H9 (cell line): Measurements from ENCODE around the gene ST6GALNAC6. TPM values are rescaled to one million over a fixed set of nuclear protein-coding genes. Genes with fewer than 3 reads are reported as not detected.

ENCODE experiments used
- DNase-seq: peaks from one replicate; pipeline ENCODE4 v3.0.0-alpha.2; 2017
- H2AFZ ChIP-seq: one replicate; pipeline ENCODE4 v1.6.1; 2013; ENCODE audit warnings: mild to moderate bottlenecking, low read length, control low read depth, moderate library complexity
- H2AK5ac ChIP-seq: 2 replicates; pipeline ENCODE4 v1.6.1; 2013; ENCODE audit warnings: low read length, control low read depth, mixed read lengths; ENCODE audit not compliant: insufficient read length
- H2BK120ac ChIP-seq: one replicate; pipeline ENCODE4 v1.6.1; 2013; ENCODE audit warnings: low read depth, mild to moderate bottlenecking, low read length, control low read depth, inconsistent platforms; ENCODE audit not compliant: poor library complexity, severe bottlenecking
- H2BK12ac ChIP-seq: 2 replicates; pipeline ENCODE4 v1.6.1; 2013; ENCODE audit warnings: low read length, control low read depth, mixed read lengths, low read depth; ENCODE audit not compliant: insufficient read length
- H2BK15ac ChIP-seq: 2 replicates; pipeline ENCODE4 v1.6.1; 2013; ENCODE audit warnings: low read depth, low read length, control low read depth
- H2BK20ac ChIP-seq: one replicate; pipeline ENCODE4 v1.6.1; 2013; ENCODE audit warnings: low read depth, mild to moderate bottlenecking, low read length, control low read depth, inconsistent platforms; ENCODE audit not compliant: poor library complexity, severe bottlenecking
- H2BK5ac ChIP-seq: 2 replicates; pipeline ENCODE4 v1.6.1; 2013; ENCODE audit warnings: low read length, control low read depth, mixed read lengths; ENCODE audit not compliant: insufficient read length
- H3K14ac ChIP-seq: 2 replicates; pipeline ENCODE4 v1.6.1; 2013; ENCODE audit warnings: low read length, control low read depth; ENCODE audit not compliant: insufficient read depth
- H3K18ac ChIP-seq: 2 replicates; pipeline ENCODE4 v1.6.1; 2013; ENCODE audit warnings: low read depth, mild to moderate bottlenecking, mixed read lengths, low read length, control low read depth; ENCODE audit not compliant: insufficient read length
- H3K23ac ChIP-seq: 2 replicates; pipeline ENCODE4 v1.6.1; 2013; ENCODE audit warnings: low read length, control low read depth, mixed read lengths, low read depth; ENCODE audit not compliant: insufficient read length
- H3K23me2 ChIP-seq: 2 replicates; pipeline ENCODE4 v1.6.1; 2013; ENCODE audit warnings: low read depth, mild to moderate bottlenecking, mixed read lengths, low read length, control low read depth; ENCODE audit not compliant: insufficient read length, poor library complexity, severe bottlenecking
- H3K27ac ChIP-seq: 2 replicates; pipeline ENCODE4 v1.5.1; 2013; ENCODE audit warnings: low read length, control low read depth, mixed read lengths, low read depth; ENCODE audit not compliant: insufficient read length
- H3K27me3 ChIP-seq: 2 replicates; pipeline ENCODE4 v1.6.1; 2013; ENCODE audit warnings: low read length, control low read depth, inconsistent platforms; ENCODE audit not compliant: insufficient read depth
- H3K4ac ChIP-seq: 2 replicates; pipeline ENCODE4 v1.6.1; 2013; ENCODE audit warnings: low read depth, mild to moderate bottlenecking, control low read depth, inconsistent platforms, low read length, moderate library complexity
- H3K4me1 ChIP-seq: 2 replicates; pipeline ENCODE4 v1.6.1; 2013; ENCODE audit warnings: low read length, control low read depth, inconsistent platforms; ENCODE audit not compliant: insufficient read depth
- H3K4me2 ChIP-seq: 2 replicates; pipeline ENCODE4 v1.6.1; 2013; ENCODE audit warnings: low read length, control low read depth, mixed read lengths; ENCODE audit not compliant: insufficient read length, insufficient read depth
- H3K56ac ChIP-seq: 2 replicates; pipeline ENCODE4 v1.6.1; 2013; ENCODE audit warnings: low read depth, mild to moderate bottlenecking, mixed read lengths, low read length, control low read depth; ENCODE audit not compliant: insufficient read length
- H3K79me1 ChIP-seq: 2 replicates; pipeline ENCODE4 v1.6.1; 2013; ENCODE audit warnings: low read depth, mild to moderate bottlenecking, moderate library complexity, low read length, control low read depth, inconsistent platforms; ENCODE audit not compliant: insufficient read depth, poor library complexity, severe bottlenecking
- H3K79me2 ChIP-seq: 2 replicates; pipeline ENCODE4 v1.6.1; 2013; ENCODE audit warnings: low read length, control low read depth, inconsistent platforms; ENCODE audit not compliant: insufficient read depth
- H3K9ac ChIP-seq: 2 replicates; pipeline ENCODE4 v1.6.1; 2013; ENCODE audit warnings: low read length, control low read depth, mixed read lengths; ENCODE audit not compliant: insufficient read length; ENCODE audit errors: extremely low read depth
- H3K9me3 ChIP-seq: one replicate; pipeline ENCODE4 v1.6.1; 2013; ENCODE audit warnings: low read depth, low read length, inconsistent platforms; ENCODE audit not compliant: control insufficient read depth
- H3T11ph ChIP-seq: one replicate; pipeline ENCODE4 v1.6.1; 2013; ENCODE audit warnings: mild to moderate bottlenecking, low read length, control low read depth, inconsistent platforms
- H4K20me1 ChIP-seq: one replicate; pipeline ENCODE4 v1.6.1; 2013; ENCODE audit not compliant: control insufficient read depth, insufficient read length, insufficient read depth
- H4K5ac ChIP-seq: 2 replicates; pipeline ENCODE4 v1.6.1; 2013; ENCODE audit warnings: low read depth, mild to moderate bottlenecking, mixed read lengths, low read length, control low read depth; ENCODE audit not compliant: insufficient read length
- H4K8ac ChIP-seq: replicated peaks from 2 replicates; pipeline ENCODE4 v1.6.1; 2013; ENCODE audit warnings: low read length, control low read depth, mixed read lengths, low read depth; ENCODE audit not compliant: insufficient read length
- H4K91ac ChIP-seq: 2 replicates; pipeline ENCODE4 v1.6.1; 2013; ENCODE audit warnings: low read depth, mild to moderate bottlenecking, moderate library complexity, mixed read lengths, low read length, control low read depth; ENCODE audit not compliant: insufficient read length
- H3K27ac Mint-ChIP-seq, 3 experiments: 2 replicates in 2 of 3; 3 replicates in 1 of 3; pipeline ENCODE4 v1.8.0; 2020 to 2021; ENCODE audit warnings: mixed read lengths in 3 of 3, mild to moderate bottlenecking in 1 of 3, moderate library complexity in 1 of 3
- H3K27me3 Mint-ChIP-seq: 2 replicates; pipeline ENCODE4 v1.8.0; 2021; ENCODE audit warnings: low read depth, mild to moderate bottlenecking, moderate library complexity, mixed read lengths
- H3K36me3 Mint-ChIP-seq, 3 experiments: 2 replicates in 2 of 3; 3 replicates in 1 of 3; pipeline ENCODE4 v1.8.0; 2020 to 2021; ENCODE audit warnings: low read depth in 3 of 3, mixed read lengths in 3 of 3; ENCODE audit not compliant: insufficient read depth in 1 of 3
- H3K4me1 Mint-ChIP-seq, 2 experiments: 2 replicates each; pipeline ENCODE4 v1.8.0; 2020; ENCODE audit warnings: mixed read lengths in 2 of 2
- H3K4me3 Mint-ChIP-seq, 2 experiments: 2 replicates in 1 of 2; 3 replicates in 1 of 2; pipeline ENCODE4 v1.8.0; 2020 to 2021; ENCODE audit warnings: mild to moderate bottlenecking in 2 of 2, mixed read lengths in 2 of 2, moderate library complexity in 1 of 2
- H3K9me3 Mint-ChIP-seq, 2 experiments: 2 replicates in 1 of 2; 3 replicates in 1 of 2; pipeline ENCODE4 v1.8.0; 2020; ENCODE audit warnings: mild to moderate bottlenecking in 2 of 2, mixed read lengths in 2 of 2, moderate library complexity in 1 of 2
- WGBS: extraction: QIAGEN DNeasy Blood & Tissue Kit; methylation state at CpG from one replicate; pipeline ENCODE4 v1.1.7; 2013; ENCODE audit warnings: missing lambda C conversion rate, low lambda C conversion rate, mixed read lengths; ENCODE audit not compliant: insufficient read length; ENCODE audit errors: extremely low coverage; 5-methylcytosine and 5-hydroxymethylcytosine counted together
- total RNA-seq: library from RNA; stranded (reverse); gene quantifications from 2 replicates; pipeline ENCODE4 v1.2.1, GENCODE V29; 2021
- TF ChIP-seq, protein P1 (sequence below): fragments of 200-600 bp; sonication (generic); conservative IDR thresholded peaks from 3 replicates; pipeline ENCODE4 v1.8.0; 2021; ENCODE audit warnings: antibody characterized with exemption, mild to moderate bottlenecking

The ST6GALNAC6 gene
- total RNA-seq, 1 experiment from 2014 or later, result 29.8 TPM

DNA sequence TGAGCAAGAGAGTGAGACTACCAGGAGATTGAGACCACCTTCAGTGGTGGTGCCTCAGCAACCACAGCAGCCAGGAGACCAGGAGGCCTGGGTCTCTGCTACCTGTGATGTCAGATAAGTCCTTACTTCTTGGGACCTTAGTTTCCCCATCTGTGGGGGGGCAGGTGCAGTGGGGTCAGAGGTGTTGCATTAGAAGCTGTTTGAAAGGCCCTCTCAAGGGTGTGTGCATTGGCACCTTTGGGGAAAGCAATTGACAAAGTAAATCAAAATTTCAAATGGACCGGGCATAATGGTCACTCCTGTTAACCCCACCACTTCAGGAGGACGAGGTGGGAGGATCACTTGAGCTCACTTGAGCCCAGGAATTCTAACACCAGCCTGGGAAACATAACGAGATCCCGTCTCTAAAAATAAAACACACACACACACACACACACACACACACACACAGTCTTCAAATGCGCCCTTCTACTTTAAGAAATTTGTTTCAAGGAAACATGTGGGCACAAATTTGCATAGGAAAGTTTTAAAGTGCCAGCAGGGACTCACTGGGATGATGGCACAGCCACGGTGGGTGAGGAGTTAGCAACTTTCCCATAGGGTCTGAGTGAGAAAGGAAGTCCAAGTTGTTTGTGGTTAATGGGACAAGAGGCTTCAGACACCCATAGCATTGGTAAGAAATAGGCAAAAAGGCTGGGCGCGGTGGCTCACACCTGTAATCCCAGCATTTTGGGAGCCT lies 20.6 kb downstream of the ST6GALNAC6 start:
- Mint-ChIP-seq H3K27ac (no peak overlapping the region), H3K4me3 (peak overlapping the region in 1 of 2 experiments; percentile 80; a peak in 2 of 5 replicates)
- no peaks in the 10 kb centered on the region for H3K9me3 ChIP-seq

More for the DNA sequence above, 20.6 kb downstream of the ST6GALNAC6 start:
- Histone ChIP-seq H3K4me2 (no peak overlapping the region), H3K9ac (no peak overlapping the region), H3K23me2 (peaks cover 12% of the 10 kb centered on the region), H3K56ac (no peak overlapping the region), H4K91ac (no peak overlapping the region), H3K18ac (no peak overlapping the region), H2BK15ac (no peak overlapping the region), H3K27me3 (no peaks in the 10 kb centered on the region), H3K14ac (no peak overlapping the region), H2AK5ac (no peak overlapping the region), H3K79me1 (no peaks in the 10 kb centered on the region), H4K8ac (no peak overlapping the region), H2BK12ac (no peak overlapping the region), H3K79me2 (no peaks in the 10 kb centered on the region), H3K4ac (no peak overlapping the region), H4K5ac (no peak overlapping the region), H3T11ph (no peak overlapping the region), H3K27ac (no peak overlapping the region), H2BK120ac (no peak overlapping the region), H3K23ac (no peak overlapping the region), H2BK5ac (no peak overlapping the region), H2AFZ (no peak overlapping the region), H4K20me1 (no peaks in the 10 kb centered on the region), H3K4me1 (no peaks in the 10 kb centered on the region), H2BK20ac (no peak overlapping the region)
- DNase-seq, result no peak
- H3K4me1 Mint-ChIP-seq, result peaks cover 8 to 25% of the 10 kb centered on the region in 2 experiments; a peak in 3 of 4 replicates
- H3K9me3 Mint-ChIP-seq, result no peaks in the 10 kb centered on the region
- TF ChIP-seq, protein P1, sequence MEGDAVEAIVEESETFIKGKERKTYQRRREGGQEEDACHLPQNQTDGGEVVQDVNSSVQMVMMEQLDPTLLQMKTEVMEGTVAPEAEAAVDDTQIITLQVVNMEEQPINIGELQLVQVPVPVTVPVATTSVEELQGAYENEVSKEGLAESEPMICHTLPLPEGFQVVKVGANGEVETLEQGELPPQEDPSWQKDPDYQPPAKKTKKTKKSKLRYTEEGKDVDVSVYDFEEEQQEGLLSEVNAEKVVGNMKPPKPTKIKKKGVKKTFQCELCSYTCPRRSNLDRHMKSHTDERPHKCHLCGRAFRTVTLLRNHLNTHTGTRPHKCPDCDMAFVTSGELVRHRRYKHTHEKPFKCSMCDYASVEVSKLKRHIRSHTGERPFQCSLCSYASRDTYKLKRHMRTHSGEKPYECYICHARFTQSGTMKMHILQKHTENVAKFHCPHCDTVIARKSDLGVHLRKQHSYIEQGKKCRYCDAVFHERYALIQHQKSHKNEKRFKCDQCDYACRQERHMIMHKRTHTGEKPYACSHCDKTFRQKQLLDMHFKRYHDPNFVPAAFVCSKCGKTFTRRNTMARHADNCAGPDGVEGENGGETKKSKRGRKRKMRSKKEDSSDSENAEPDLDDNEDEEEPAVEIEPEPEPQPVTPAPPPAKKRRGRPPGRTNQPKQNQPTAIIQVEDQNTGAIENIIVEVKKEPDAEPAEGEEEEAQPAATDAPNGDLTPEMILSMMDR, result no peak
- no peaks in the 10 kb centered on the region; the same call in none of the 2 replicates for H3K27me3 Mint-ChIP-seq
- WGBS, result no CpG with 5 or more reads among the region's 8 CpGs
- peaks cover 0 to under 1% (median 0%) of the 10 kb centered on the region in 3 experiments; a peak in 2 of 7 replicates for H3K36me3 Mint-ChIP-seq
